Stimulated activated CD4-positive, alpha-beta T cell treated with anti-CD3 and anti-CD28 coated beads, TNF-alpha, amount 100 ng/mL, for 1 hour (primary cell): ENCODE results near the gene TRIM62.
"Not testable (repeated sequence)": the region's sequence is repeated elsewhere in the genome, so short reads cannot be mapped to it uniquely, and the experiment has no call there.

Source experiments
- DNase-seq, 3 donors: peaks; one replicate each; pipeline ENCODE4 v3.0.0-alpha.2; 2020; ENCODE audit warnings: low read depth in 3 of 3, low spot score in 1 of 3

TRIM62 gene

GRCh38 chr1:33111965-33112364 is 69.9 kb downstream of the TRIM62 start:
- DNase-seq, result no peak

- DNase-seq, result no peak
Measured at GRCh38 chr1:33110477-33110876, 71.4 kb downstream of the TRIM62 start.

GRCh38 chr1:33100119-33100415 is 81.8 kb downstream of the TRIM62 start:
- DNase-seq, result not testable (repeated sequence)

- peak in 2 of 3 donors; percentile 28 to 31 for DNase-seq
Measured at GRCh38 chr1:33099290-33100118, 82.3 kb downstream of the TRIM62 start.

GRCh38 chr1:33098371-33098770 is 83.5 kb downstream of the TRIM62 start:
- no peak for DNase-seq

GRCh38 chr1:33097762-33098161 is 84.1 kb downstream of the TRIM62 start:
- no peak for DNase-seq

GRCh38 chr1:33097137-33097611 is 84.7 kb downstream of the TRIM62 start:
- no peak for DNase-seq

- DNase-seq, result no peak
Measured at GRCh38 chr1:33096363-33097005, 85.4 kb downstream of the TRIM62 start.
